Bone marrow (tissue), 2 donors: ENCODE measurements around the gene COMMD10.

Experiments
- DNase-seq, 2 donors: peaks; one replicate each; lab custom pipeline; 2025; lab: John Stamatoyannopoulos, UW

COMMD10 gene

GRCh38 chr5:116292321-116292720 lies 207.5 kb downstream of the COMMD10 start:
- DNase-seq, result no peak

GRCh38 chr5:116296335-116297072 lies 211.7 kb downstream of the COMMD10 start:
- no peak for DNase-seq

- DNase-seq, result no peak
These were observed 212.5 kb downstream of the COMMD10 start for GRCh38 chr5:116297296-116297814.

GRCh38 chr5:116299746-116300640 lies 215.2 kb downstream of the COMMD10 start:
- DNase-seq, result no peak

GRCh38 chr5:116301110-116301509 lies 216.3 kb downstream of the COMMD10 start:
- no peak for DNase-seq

GRCh38 chr5:116303340-116303739 lies 218.5 kb downstream of the COMMD10 start:
- no peak for DNase-seq

GRCh38 chr5:116303810-116304209 lies 219.0 kb downstream of the COMMD10 start:
- DNase-seq, result no peak

- DNase-seq, result no peak
These were observed 221.1 kb downstream of the COMMD10 start for GRCh38 chr5:116305899-116306298.

GRCh38 chr5:116306846-116307245 lies 222.0 kb downstream of the COMMD10 start:
- DNase-seq, result no peak

GRCh38 chr5:116308391-116308790 lies 223.6 kb downstream of the COMMD10 start:
- DNase-seq, result no peak

GRCh38 chr5:116313366-116313765 lies 228.5 kb downstream of the COMMD10 start:
- no peak for DNase-seq

GRCh38 chr5:116315531-116315930 lies 230.7 kb downstream of the COMMD10 start:
- no peak for DNase-seq

GRCh38 chr5:116318091-116318854 lies 233.4 kb downstream of the COMMD10 start:
- DNase-seq, result no peak

GRCh38 chr5:116320486-116320885 lies 235.7 kb downstream of the COMMD10 start:
- no peak for DNase-seq

- DNase-seq, result no peak
These were observed 244.7 kb downstream of the COMMD10 start for GRCh38 chr5:116329503-116329902.

GRCh38 chr5:116340799-116341198 lies 256.0 kb downstream of the COMMD10 start:
- no peak for DNase-seq
